Measurements from ENCODE around the gene RORB.

RORB gene

GRCh38 chr9:74496819-74497747, at the start of gene RORB:
Gene RORB (plus strand): TSS chr9:74497335. CDS start chr9:74497977, 642 bp downstream.
- no peak for FAIRE-seq

- FAIRE-seq, result no peak
These were observed 49.5 kb upstream of the RORB start for GRCh38 chr9:74447451-74448193.

GRCh38 chr9:74449060-74449459, 48.1 kb upstream of the RORB start:
- no peak for FAIRE-seq

- no peak for FAIRE-seq
These were observed 38.3 kb upstream of the RORB start for GRCh38 chr9:74458832-74459231.

- FAIRE-seq, result no peak
These were observed 33.3 kb upstream of the RORB start for GRCh38 chr9:74463825-74464224.

- no peak for FAIRE-seq
These were observed 18.5 kb upstream of the RORB start for GRCh38 chr9:74478606-74479005.

- no peak for FAIRE-seq
These were observed 17.4 kb upstream of the RORB start for GRCh38 chr9:74479711-74480110.

GRCh38 chr9:74487395-74487794, 9.7 kb upstream of the RORB start:
- no peak for FAIRE-seq

GRCh38 chr9:74493512-74493911, 3.6 kb upstream of the RORB start:
- FAIRE-seq, result no peak

GRCh38 chr9:74494490-74494889, 2.6 kb upstream of the RORB start:
- FAIRE-seq, result no peak

- no peak for FAIRE-seq
These were observed 729 bp upstream of the RORB start for GRCh38 chr9:74496406-74496805.

- FAIRE-seq, result no peak
These were observed 849 bp downstream of the RORB start for GRCh38 chr9:74497748-74498620.

GRCh38 chr9:74498621-74499095, 1.5 kb downstream of the RORB start:
- no peak for FAIRE-seq

- no peak for FAIRE-seq
These were observed 2.0 kb downstream of the RORB start for GRCh38 chr9:74499111-74499601.

GRCh38 chr9:74499770-74500583, 2.8 kb downstream of the RORB start:
- no peak for FAIRE-seq

GRCh38 chr9:74500584-74500924, 3.4 kb downstream of the RORB start:
- no peak for FAIRE-seq

- FAIRE-seq, result no peak
These were observed 4.4 kb downstream of the RORB start for GRCh38 chr9:74501570-74501969.

GRCh38 chr9:74503219-74503618, 6.1 kb downstream of the RORB start:
- FAIRE-seq, result no peak

- no peak for FAIRE-seq
These were observed 6.5 kb downstream of the RORB start for GRCh38 chr9:74503666-74504065.

- no peak for FAIRE-seq
These were observed 14.2 kb downstream of the RORB start for GRCh38 chr9:74511333-74511732.

GRCh38 chr9:74512416-74512815, 15.3 kb downstream of the RORB start:
- no peak for FAIRE-seq

GRCh38 chr9:74513221-74513620, 16.1 kb downstream of the RORB start:
- FAIRE-seq, result no peak

Data from G401.6 (cell line).